Activated CD4-positive, alpha-beta T cell treated with anti-CD3 and anti-CD28 coated beads, Interleukin-2, amount 10 ng/mL, durations not matched to agents 24 days and 14 days (primary cell): ENCODE results near the gene SLC45A2. TPM values are rescaled to one million over a fixed set of nuclear protein-coding genes. Genes with fewer than 3 reads are reported as not detected.
"Not testable (repeated sequence)": the region's sequence is repeated elsewhere in the genome, so short reads cannot be mapped to it uniquely, and the experiment has no call there.

Experiments
- DNase-seq: peaks from one replicate; pipeline ENCODE4 v3.0.0; 2022
- H3K27ac Mint-ChIP-seq: one replicate; pipeline ENCODE4 v1.8.0; 2022; ENCODE audit warnings: mild to moderate bottlenecking, mixed read lengths
- H3K27me3 Mint-ChIP-seq: one replicate; pipeline ENCODE4 v1.8.0; 2022; ENCODE audit warnings: mixed read lengths
- H3K36me3 Mint-ChIP-seq: one replicate; pipeline ENCODE4 v1.8.0; 2022; ENCODE audit warnings: low read depth, mild to moderate bottlenecking, mixed read lengths
- H3K4me1 Mint-ChIP-seq: one replicate; pipeline ENCODE4 v1.8.0; 2021; ENCODE audit warnings: mixed read lengths
- H3K4me3 Mint-ChIP-seq: one replicate; pipeline ENCODE4 v1.8.0; 2022; ENCODE audit warnings: mild to moderate bottlenecking, moderate library complexity, mixed read lengths
- H3K9me3 Mint-ChIP-seq: one replicate; pipeline ENCODE4 v1.8.0; 2021; ENCODE audit warnings: mixed read lengths
- intact Hi-C: fragments of 100-400 bp; cut with micrococcal nuclease; formaldehyde crosslinking; loops from one replicate; pipeline ENCODE4 v1.15.1; 2023
- total RNA-seq: library from RNA; stranded (reverse); gene quantifications from 2 replicates; pipeline ENCODE4 v1.2.3, GENCODE V29; 2022

The SLC45A2 gene
- total RNA-seq, 1 donor from 2014 or later = not detected

- no peaks in the 10 kb centered on the region for H3K36me3 Mint-ChIP-seq
- no peak for DNase-seq
- H3K9me3 Mint-ChIP-seq = no peaks in the 10 kb centered on the region
- intact Hi-C loops = loop anchor here (2.0 to 10.0 kb wide), 2 partner anchors 50 to 538 kb away; no protein-coding TSS in a partner anchor
- H3K4me1 Mint-ChIP-seq = peaks cover 10% of the 10 kb centered on the region
- H3K27me3 Mint-ChIP-seq = peaks cover 12% of the 10 kb centered on the region
- peak overlapping the region; percentile 34 for H3K4me3 Mint-ChIP-seq
- no peak overlapping the region for H3K27ac Mint-ChIP-seq
Observed at GRCh38 chr5:33973271-33973670, 11.2 kb downstream of the SLC45A2 start.

GRCh38 chr5:33969572-33970452, 14.7 kb downstream of the SLC45A2 start:
- intact Hi-C loops = loop anchor here (10.0 kb wide), 1 partner anchor 535 kb away; no protein-coding TSS in a partner anchor
- H3K27me3 Mint-ChIP-seq = peaks cover 6% of the 10 kb centered on the region

GRCh38 chr5:33968211-33969005, 16.1 kb downstream of the SLC45A2 start:
- Mint-ChIP-seq H3K4me3 (no peak overlapping the region), H3K27me3 (peaks cover 5% of the 10 kb centered on the region), H3K4me1 (peaks cover 12% of the 10 kb centered on the region), H3K36me3 (no peaks in the 10 kb centered on the region), H3K9me3 (no peaks in the 10 kb centered on the region), H3K27ac (no peak overlapping the region)
- DNase-seq = no peak
- intact Hi-C loops = no loop called here

More at GRCh38 chr5:33969572-33970452, 14.7 kb downstream of the SLC45A2 start:
- Mint-ChIP-seq H3K4me3 (no peak overlapping the region), H3K4me1 (peaks cover 13% of the 10 kb centered on the region), H3K36me3 (no peaks in the 10 kb centered on the region), H3K9me3 (no peaks in the 10 kb centered on the region), H3K27ac (no peak overlapping the region)
- peak; percentile 71 for DNase-seq

GRCh38 chr5:33966805-33967204, 17.7 kb downstream of the SLC45A2 start:
- no peak overlapping the region for H3K4me3 Mint-ChIP-seq
- no peaks in the 10 kb centered on the region for H3K9me3 Mint-ChIP-seq
- peaks cover 6% of the 10 kb centered on the region for H3K4me1 Mint-ChIP-seq
- H3K27me3 Mint-ChIP-seq = peaks cover 3% of the 10 kb centered on the region
- H3K36me3 Mint-ChIP-seq = no peaks in the 10 kb centered on the region
- intact Hi-C loops = no loop called here
- no peak overlapping the region for H3K27ac Mint-ChIP-seq
- no peak for DNase-seq

GRCh38 chr5:33964132-33964700, 20.3 kb downstream of the SLC45A2 start:
- Mint-ChIP-seq H3K27ac (no peak overlapping the region), H3K9me3 (no peaks in the 10 kb centered on the region), H3K4me1 (peaks cover 6% of the 10 kb centered on the region), H3K4me3 (no peak overlapping the region), H3K27me3 (peaks cover 13% of the 10 kb centered on the region), H3K36me3 (no peaks in the 10 kb centered on the region)
- intact Hi-C loops = no loop called here
- DNase-seq = no peak

- intact Hi-C loops = no loop called here
- H3K4me3 Mint-ChIP-seq = no peak overlapping the region
- no peaks in the 10 kb centered on the region for H3K36me3 Mint-ChIP-seq
Observed at GRCh38 chr5:33958176-33958575, 26.3 kb downstream of the SLC45A2 start.

GRCh38 chr5:33957577-33958150, 26.8 kb downstream of the SLC45A2 start:
- no peaks in the 10 kb centered on the region for H3K4me1 Mint-ChIP-seq
- peaks cover 22% of the 10 kb centered on the region for H3K27me3 Mint-ChIP-seq
- no peak overlapping the region for H3K4me3 Mint-ChIP-seq
- DNase-seq = no peak
- intact Hi-C loops = no loop called here
- H3K36me3 Mint-ChIP-seq = no peaks in the 10 kb centered on the region
- H3K27ac Mint-ChIP-seq = no peak overlapping the region
- no peaks in the 10 kb centered on the region for H3K9me3 Mint-ChIP-seq

More at GRCh38 chr5:33958176-33958575, 26.3 kb downstream of the SLC45A2 start:
- DNase-seq = no peak
- H3K4me1 Mint-ChIP-seq = no peaks in the 10 kb centered on the region
- peaks cover 22% of the 10 kb centered on the region for H3K27me3 Mint-ChIP-seq
- H3K27ac Mint-ChIP-seq = no peak overlapping the region
- no peaks in the 10 kb centered on the region for H3K9me3 Mint-ChIP-seq

- not testable (repeated sequence) for H3K4me1 Mint-ChIP-seq, H3K27ac Mint-ChIP-seq
Observed at GRCh38 chr5:33952175-33952574, 32.3 kb downstream of the SLC45A2 start.

GRCh38 chr5:33944543-33945132, 39.9 kb downstream of the SLC45A2 start:
- no peak overlapping the region for H3K4me3 Mint-ChIP-seq
- H3K9me3 Mint-ChIP-seq = peaks cover 3% of the 10 kb centered on the region
- H3K4me1 Mint-ChIP-seq = no peaks in the 10 kb centered on the region
- no peaks in the 10 kb centered on the region for H3K36me3 Mint-ChIP-seq
- peaks cover 25% of the 10 kb centered on the region for H3K27me3 Mint-ChIP-seq
- intact Hi-C loops = no loop called here
- no peak overlapping the region for H3K27ac Mint-ChIP-seq
- no peak for DNase-seq

More at GRCh38 chr5:33952175-33952574, 32.3 kb downstream of the SLC45A2 start:
- H3K36me3 Mint-ChIP-seq, H3K27me3 Mint-ChIP-seq, DNase-seq, H3K9me3 Mint-ChIP-seq, intact Hi-C loops, H3K4me3 Mint-ChIP-seq: not testable (repeated sequence)

- H3K27ac Mint-ChIP-seq = no peak overlapping the region
- no peaks in the 10 kb centered on the region for H3K9me3 Mint-ChIP-seq
- peaks cover under 1% of the 10 kb centered on the region for H3K4me1 Mint-ChIP-seq
- peaks cover 46% of the 10 kb centered on the region for H3K27me3 Mint-ChIP-seq
- no peak for DNase-seq
- intact Hi-C loops = no loop called here
- no peak overlapping the region for H3K4me3 Mint-ChIP-seq
- H3K36me3 Mint-ChIP-seq = no peaks in the 10 kb centered on the region
Observed at GRCh38 chr5:33941090-33941489, 43.4 kb downstream of the SLC45A2 start.

GRCh38 chr5:33939556-33940262, 44.8 kb downstream of the SLC45A2 start:
- no peaks in the 10 kb centered on the region for H3K36me3 Mint-ChIP-seq
- peaks cover 54% of the 10 kb centered on the region for H3K27me3 Mint-ChIP-seq
- DNase-seq = no peak
- H3K4me3 Mint-ChIP-seq = no peak overlapping the region
- intact Hi-C loops = loop anchor here (5.0 kb wide), 1 partner anchor 1227 kb away; the partner anchor contains the start of gene NPR3
- H3K9me3 Mint-ChIP-seq = no peaks in the 10 kb centered on the region
- no peak overlapping the region for H3K27ac Mint-ChIP-seq
- H3K4me1 Mint-ChIP-seq = peaks cover 3% of the 10 kb centered on the region

GRCh38 chr5:33938881-33939280, 45.6 kb downstream of the SLC45A2 start:
- Mint-ChIP-seq H3K9me3 (no peaks in the 10 kb centered on the region), H3K27me3 (peaks cover 59% of the 10 kb centered on the region), H3K4me1 (peaks cover 3% of the 10 kb centered on the region), H3K36me3 (no peaks in the 10 kb centered on the region), H3K4me3 (no peak overlapping the region), H3K27ac (no peak overlapping the region)
- no peak for DNase-seq
- intact Hi-C loops = loop anchor here (5.0 kb wide), 1 partner anchor 1227 kb away; the partner anchor contains the start of gene NPR3

GRCh38 chr5:33938507-33938796, 46.0 kb downstream of the SLC45A2 start:
- Mint-ChIP-seq H3K36me3 (no peaks in the 10 kb centered on the region), H3K4me1 (peaks cover 3% of the 10 kb centered on the region), H3K4me3 (no peak overlapping the region), H3K9me3 (no peaks in the 10 kb centered on the region), H3K27me3 (peaks cover 59% of the 10 kb centered on the region), H3K27ac (no peak overlapping the region)
- DNase-seq = no peak
- intact Hi-C loops = loop anchor here (5.0 kb wide), 1 partner anchor 1226 kb away; the partner anchor contains the start of gene NPR3
